IMR-90 (cell line): Measurements from ENCODE around the gene PTPN22. TPM values are rescaled to one million over a fixed set of nuclear protein-coding genes. Genes with fewer than 3 reads are reported as not detected.

Source experiments
- ATAC-seq: fragments of 200-7000 bp; cut with Tn5 transposase; 2 replicates; pipeline ENCODE4 v1.9.1; 2020; ENCODE audit warnings: low read depth, mild to moderate bottlenecking, moderate library complexity
- BruUV-seq: library from RNA; stranded (reverse); fragments of 400-500 nt; replicated peaks from 2 replicates; lab custom pipeline; 2021; lab: Mats Ljungman, UMichigan
- CTCF ChIA-PET: fragments of 300-600 bp; formaldehyde crosslinking; extraction: SDS; loops from one replicate; lab custom pipeline; 2021; ENCODE audit warnings: antibody characterized with exemption; lab: Yijun Ruan, JAX
- POLR2A ChIA-PET: fragments of 300-600 bp; sonication (Branson Sonifier 250); formaldehyde crosslinking; loops from one replicate; lab custom pipeline; 2022; ENCODE audit warnings: antibody characterized with exemption; ENCODE audit not compliant: unreplicated experiment; lab: Charles Lee
- DNase-seq: peaks from one replicate; pipeline ENCODE4 v3.0.0; 2013
- H2AFZ ChIP-seq: replicated peaks from 2 replicates; pipeline ENCODE3; 2013; ENCODE audit warnings: low read length, mild to moderate bottlenecking; ENCODE audit not compliant: poor library complexity
- H2AK5ac ChIP-seq: 2 replicates; pipeline ENCODE4 v1.6.1; 2013; ENCODE audit warnings: low read depth, low read length, inconsistent platforms
- H2AK9ac ChIP-seq: replicated peaks from 2 replicates; pipeline ENCODE3; 2013; ENCODE audit warnings: mild to moderate bottlenecking, low read depth, low read length, moderate library complexity; ENCODE audit not compliant: poor library complexity
- H2BK120ac ChIP-seq: 2 replicates; pipeline ENCODE4 v1.6.1; 2013; ENCODE audit warnings: low read depth, low read length, inconsistent platforms
- H2BK15ac ChIP-seq: 3 replicates; pipeline ENCODE4 v1.6.1; 2013; ENCODE audit warnings: low read depth, low read length, inconsistent platforms
- H2BK20ac ChIP-seq: 2 replicates; pipeline ENCODE4 v1.6.1; 2013; ENCODE audit warnings: low read depth, mild to moderate bottlenecking, inconsistent platforms, low read length, moderate library complexity
- H2BK5ac ChIP-seq: 2 replicates; pipeline ENCODE4 v1.6.1; 2013; ENCODE audit warnings: mild to moderate bottlenecking, low read depth, low read length, inconsistent platforms; ENCODE audit not compliant: poor library complexity, severe bottlenecking
- H3K14ac ChIP-seq: replicated peaks from 2 replicates; pipeline ENCODE4 v1.6.1; 2013; ENCODE audit warnings: low read depth, low read length, inconsistent platforms
- H3K18ac ChIP-seq: 2 replicates; pipeline ENCODE4 v1.6.1; 2013; ENCODE audit warnings: low read depth, low read length, control low read depth
- H3K23ac ChIP-seq: 2 replicates; pipeline ENCODE4 v1.6.1; 2013; ENCODE audit warnings: low read depth, low read length, inconsistent platforms
- H3K27ac ChIP-seq: 2 replicates; pipeline ENCODE4 v1.5.1; 2013; ENCODE audit warnings: mild to moderate bottlenecking, control low read depth, low read length; ENCODE audit not compliant: insufficient read depth
- H3K27me3 ChIP-seq: 2 replicates; pipeline ENCODE4 v1.6.1; 2013; ENCODE audit warnings: low read length; ENCODE audit not compliant: control insufficient read depth, insufficient read depth
- H3K36me3 ChIP-seq: 2 replicates; pipeline ENCODE4 v1.6.1; 2013; ENCODE audit warnings: low read length, mixed read lengths; ENCODE audit not compliant: control insufficient read depth, insufficient read depth
- H3K4ac ChIP-seq: 2 replicates; pipeline ENCODE4 v1.6.1; 2013; ENCODE audit warnings: low read depth, low read length, inconsistent platforms
- H3K4me1 ChIP-seq: 2 replicates; pipeline ENCODE4 v1.6.1; 2013; ENCODE audit warnings: low read length, mixed read lengths; ENCODE audit not compliant: control insufficient read depth, insufficient read depth
- H3K4me2 ChIP-seq: 2 replicates; pipeline ENCODE4 v1.6.1; 2013; ENCODE audit warnings: low read depth, mild to moderate bottlenecking, control low read depth, low read length, moderate library complexity
- H3K4me3 ChIP-seq: 2 replicates; pipeline ENCODE4 v1.5.1; 2013; ENCODE audit warnings: low read depth, mild to moderate bottlenecking, control low read depth, low read length, moderate library complexity; ENCODE audit not compliant: insufficient read depth
- H3K56ac ChIP-seq: 2 replicates; pipeline ENCODE4 v1.6.1; 2013; ENCODE audit warnings: low read length, inconsistent platforms; ENCODE audit not compliant: insufficient read depth; ENCODE audit errors: extremely low read depth
- H3K79me1 ChIP-seq, 2 experiments: 2 replicates each; pipeline ENCODE4 v1.6.1; 2013; ENCODE audit warnings: low read length in 2 of 2, inconsistent platforms in 1 of 2, low read depth in 1 of 2
- H3K9ac ChIP-seq: 2 replicates; pipeline ENCODE4 v1.6.1; 2013; ENCODE audit warnings: low read depth, low read length, control low read depth
- H3K9me1 ChIP-seq: 2 replicates; pipeline ENCODE4 v1.6.1; 2013; ENCODE audit warnings: low read length, inconsistent platforms; ENCODE audit not compliant: insufficient read depth
- H3K9me3 ChIP-seq: 2 replicates; pipeline ENCODE4 v1.6.1; 2013; ENCODE audit warnings: low read length; ENCODE audit not compliant: control insufficient read depth, insufficient read depth
- H4K20me1 ChIP-seq: 2 replicates; pipeline ENCODE4 v1.6.1; 2013; ENCODE audit warnings: low read length, inconsistent platforms; ENCODE audit not compliant: insufficient read depth
- H4K5ac ChIP-seq: 2 replicates; pipeline ENCODE4 v1.6.1; 2013; ENCODE audit warnings: mild to moderate bottlenecking, low read depth, low read length, control low read depth
- H4K8ac ChIP-seq, 2 experiments: 2 replicates each; pipeline ENCODE4 v1.6.1; 2013; ENCODE audit warnings: low read depth in 2 of 2, low read length in 2 of 2, control low read depth in 1 of 2, inconsistent platforms in 1 of 2
- H4K91ac ChIP-seq: 2 replicates; pipeline ENCODE4 v1.6.1; 2013; ENCODE audit warnings: low read depth, low read length, inconsistent platforms; ENCODE audit not compliant: insufficient read depth
- POLR2A ChIP-seq: IDR thresholded peaks from 2 replicates; pipeline ENCODE4 v1.6.1; 2012; ENCODE audit warnings: mild to moderate bottlenecking, low read depth, low read length
- RCOR1 ChIP-seq: IDR thresholded peaks from 2 replicates; pipeline ENCODE4 v1.6.1; 2012; ENCODE audit warnings: mild to moderate bottlenecking, low read length, improper control_type of control experiment; ENCODE audit not compliant: insufficient replicate concordance
- WGBS, 2 experiments: methylation state at CpG; one replicate each; pipeline versions ENCODE4 v1.1.5 to v1.1.7; 2013; ENCODE audit warnings: missing lambda C conversion rate in 2 of 2; ENCODE audit not compliant: insufficient read length in 1 of 2; ENCODE audit errors: extremely low coverage in 2 of 2; 5-methylcytosine and 5-hydroxymethylcytosine counted together
- dilution Hi-C: fragments of 300-500 bp; cut with HindIII; formaldehyde crosslinking; loops from one replicate; pipeline ENCODE4 v1.14.3; 2018; ENCODE audit warnings: low sequenced_read_pairs; ENCODE audit not compliant: unreplicated experiment
- in situ Hi-C: fragments of 300-500 bp; cut with MboI; formaldehyde crosslinking; loops from 3 replicates; pipeline ENCODE4 v1.14.3; 2019; ENCODE audit warnings: low sequenced_read_pairs, inconsistent platforms, mixed read lengths
- intact Hi-C: fragments of 100-400 bp; cut with micrococcal nuclease; formaldehyde crosslinking; loops from 2 replicates; pipeline ENCODE4 v1.10.0; 2022
- polyA plus RNA-seq, 3 experiments: library from polyadenylated mRNA; depleted of rRNA; stranded (reverse); fragments of >200 nt; gene quantifications; 2 replicates each; pipeline ENCODE4 v1.2.3, GENCODE V29; 2012; ENCODE audit warnings: low replicate concordance in 1 of 3
- total RNA-seq: library from RNA; depleted of rRNA; stranded (reverse); fragments of >200 nt; gene quantifications from 2 replicates; pipeline ENCODE4 v1.2.3, GENCODE V29; 2012
- TF ChIP-seq, protein P1 (sequence below): fragments of 150-350 bp; IDR thresholded peaks from 2 replicates; pipeline ENCODE4 v1.6.1; 2017; ENCODE audit warnings: mild to moderate bottlenecking, antibody characterized with exemption, low read length, low read depth

The PTPN22 gene
- total and polyA plus RNA-seq, 2 of the 4 experiments (the other 2 are of a cell fraction) = 0.14 to 0.18 TPM

DNA sequence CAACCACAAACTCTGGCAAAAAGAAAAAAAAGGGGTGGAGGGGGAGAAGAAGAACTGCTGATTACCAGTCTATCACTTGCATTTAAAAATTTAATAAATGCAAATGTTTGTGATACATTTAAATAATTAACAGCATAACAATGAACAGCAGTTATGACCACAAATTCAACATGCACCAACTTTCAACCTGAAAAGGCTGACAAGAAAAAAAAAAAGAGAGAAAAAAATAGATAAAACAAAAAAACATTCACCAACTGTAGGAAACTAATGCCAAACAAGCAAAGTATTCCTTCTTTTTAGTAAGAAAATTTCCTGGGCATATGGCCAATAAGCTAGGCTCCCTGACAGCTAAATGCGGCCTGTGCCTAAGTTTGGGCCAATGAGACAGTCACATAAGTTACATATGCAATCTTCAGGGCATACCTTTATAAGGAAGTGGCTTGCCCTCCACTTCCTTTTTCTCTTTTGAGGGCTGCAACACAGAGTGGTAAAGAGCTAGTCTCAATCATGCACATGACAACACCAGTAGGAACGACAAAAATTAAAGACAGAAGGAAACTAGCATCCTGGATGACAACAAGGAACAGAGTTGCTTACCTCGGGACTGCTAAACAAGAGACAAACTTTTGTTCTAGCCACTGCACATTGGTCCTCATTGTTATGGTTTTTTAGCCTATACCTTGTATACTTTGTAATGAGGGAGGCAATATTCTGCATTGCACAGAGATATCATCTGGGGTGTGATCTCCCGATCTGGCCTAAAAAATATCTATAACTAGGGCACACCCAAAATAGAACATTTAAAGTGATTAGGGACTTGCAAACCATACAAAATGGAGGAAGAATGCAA lies 88.0 kb downstream of the PTPN22 start (continued):
- TF ChIP-seq, protein P1, sequence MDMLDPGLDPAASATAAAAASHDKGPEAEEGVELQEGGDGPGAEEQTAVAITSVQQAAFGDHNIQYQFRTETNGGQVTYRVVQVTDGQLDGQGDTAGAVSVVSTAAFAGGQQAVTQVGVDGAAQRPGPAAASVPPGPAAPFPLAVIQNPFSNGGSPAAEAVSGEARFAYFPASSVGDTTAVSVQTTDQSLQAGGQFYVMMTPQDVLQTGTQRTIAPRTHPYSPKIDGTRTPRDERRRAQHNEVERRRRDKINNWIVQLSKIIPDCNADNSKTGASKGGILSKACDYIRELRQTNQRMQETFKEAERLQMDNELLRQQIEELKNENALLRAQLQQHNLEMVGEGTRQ = no peak

DNA sequence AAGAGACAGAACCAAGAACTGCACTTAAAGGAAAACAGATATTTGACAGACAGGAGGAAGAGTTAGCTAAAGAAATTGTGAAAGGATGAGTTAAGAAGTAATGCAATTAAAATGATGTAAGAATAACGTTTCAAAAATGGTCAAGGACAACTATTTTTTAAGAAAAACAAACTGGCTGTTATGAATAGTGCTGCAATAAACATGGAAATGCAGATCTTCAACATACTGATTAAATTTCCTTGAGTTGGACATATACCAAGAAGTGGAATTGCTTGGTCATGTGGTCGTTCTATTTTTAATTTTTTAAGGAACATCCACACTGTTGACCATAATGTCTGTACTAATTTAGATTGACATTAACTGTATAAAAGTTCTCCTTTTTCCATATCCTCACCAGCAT lies 89.1 kb downstream of the PTPN22 start:
- ChIA-PET POLR2A (no interaction called here), CTCF (no interaction called here)
- BruUV-seq = no TSS peak
- Histone ChIP-seq H3K36me3 (peaks cover 1% of the 10 kb centered on the region; the same call in 1 of the 2 replicates), H2AFZ (no peak overlapping the region), H3K9me3 (no peaks in the 10 kb centered on the region), H4K8ac (no peak overlapping the region), H3K9me1 (peaks cover 5% of the 10 kb centered on the region; the same call in 1 of the 2 replicates), H3K56ac (no peak overlapping the region), H3K4ac (no peak overlapping the region), H3K4me1 (peaks cover 14% of the 10 kb centered on the region), H2AK5ac (no peak overlapping the region), H3K18ac (no peak overlapping the region), H3K14ac (no peak overlapping the region), H2BK5ac (no peak overlapping the region), H2BK15ac (no peak overlapping the region), H2BK120ac (no peak overlapping the region), H4K91ac (no peak overlapping the region), H2BK20ac (no peak overlapping the region), H3K79me1 (peaks cover 44 to 75% of the 10 kb centered on the region in 2 experiments), H3K4me3 (no peak overlapping the region), H3K4me2 (peak overlapping the region; percentile 27), H4K5ac (no peak overlapping the region), H3K27ac (no peak overlapping the region; the same call in 1 of the 2 replicates), H4K20me1 (peaks cover 17% of the 10 kb centered on the region; the same call in 1 of the 2 replicates), H3K9ac (no peak overlapping the region), H2AK9ac (no peak overlapping the region), H3K27me3 (no peaks in the 10 kb centered on the region), H3K23ac (no peak overlapping the region)
- no peak for TF ChIP-seq POLR2A
- TF ChIP-seq RCOR1 = no peak
- dilution Hi-C loops = no loop called here
- peak; percentile 28 for DNase-seq
- WGBS, 2 experiments = no CpG with 5 or more reads among the region's 2 CpGs
- peak; percentile 9; the same call in 1 of the 2 replicates for ATAC-seq
- intact Hi-C loops = no loop called here
- in situ Hi-C loops = no loop called here
